ENCODE results near the gene GPR141.

DNA sequence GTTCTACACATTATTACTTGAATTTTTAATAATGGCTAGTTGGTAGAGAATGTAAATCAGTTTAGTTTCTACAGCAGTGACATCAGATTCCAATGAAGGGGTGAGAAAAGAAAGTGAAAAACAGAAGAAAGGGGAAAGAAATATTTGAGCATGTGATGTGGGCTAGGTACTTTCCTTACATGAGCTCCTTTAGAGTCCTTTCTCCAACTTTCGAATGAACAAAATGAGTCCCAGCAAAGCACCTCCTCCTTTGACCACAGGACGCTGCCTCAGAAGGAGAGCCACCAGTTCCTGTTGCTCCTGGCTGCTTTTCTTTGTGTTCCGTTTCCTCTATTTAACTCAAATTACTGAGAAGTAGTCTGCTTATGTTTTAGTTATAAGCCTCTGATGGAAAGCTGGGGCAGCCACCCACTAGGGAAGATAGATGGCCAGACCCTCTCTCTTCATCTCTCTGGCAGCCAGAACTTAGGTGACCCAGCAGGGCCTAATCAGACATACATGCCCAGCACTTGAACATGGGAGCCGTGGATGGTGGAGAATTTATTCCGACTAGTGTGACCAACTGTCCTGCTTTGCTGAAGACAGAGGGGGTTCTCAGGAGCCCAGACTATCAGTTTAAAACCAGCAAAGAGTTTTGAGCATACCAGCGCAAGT, 82.4 kb downstream of the GPR141 start:
- TF ChIP-seq ELF1 (IDR thresholded peaks at IDR 0.05) (no peak), CTCF (IDR thresholded peaks at IDR 0.05) (no peak), EP300 (IDR thresholded peaks at IDR 0.05; ENCODE audit: borderline replicate concordance in 1 of 2, low read depth in 1 of 2, low read length in 1 of 2) (no peak), NFIC (IDR thresholded peaks at IDR 0.05; ENCODE audit: borderline replicate concordance) (no peak), EZH2phosphoT487 (IDR thresholded peaks at IDR 0.05; ENCODE audit: borderline replicate concordance, low read depth) (no peak), SMC3 (IDR thresholded peaks at IDR 0.05; ENCODE audit: low read depth, low read length) (no peak), MXI1 (IDR thresholded peaks at IDR 0.05; ENCODE audit: low read depth, low read length) (no peak), RAD21 (IDR thresholded peaks at IDR 0.05; ENCODE audit: low read length) (no peak), NRF1 (IDR thresholded peaks at IDR 0.05; ENCODE audit: low read depth, low read length) (no peak)
- TF ChIP-seq, protein P1, sequence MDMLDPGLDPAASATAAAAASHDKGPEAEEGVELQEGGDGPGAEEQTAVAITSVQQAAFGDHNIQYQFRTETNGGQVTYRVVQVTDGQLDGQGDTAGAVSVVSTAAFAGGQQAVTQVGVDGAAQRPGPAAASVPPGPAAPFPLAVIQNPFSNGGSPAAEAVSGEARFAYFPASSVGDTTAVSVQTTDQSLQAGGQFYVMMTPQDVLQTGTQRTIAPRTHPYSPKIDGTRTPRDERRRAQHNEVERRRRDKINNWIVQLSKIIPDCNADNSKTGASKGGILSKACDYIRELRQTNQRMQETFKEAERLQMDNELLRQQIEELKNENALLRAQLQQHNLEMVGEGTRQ (IDR thresholded peaks at IDR 0.05; ENCODE audit: borderline replicate concordance, low read depth, low read length): no peak
